NCI-H2196 treated with DMSO at 0.1 percent for 48 hours (cell line): ENCODE data around the gene SUZ12.
"Not testable (repeated sequence)": the region's sequence is repeated elsewhere in the genome, so short reads cannot be mapped to it uniquely, and the experiment has no call there.

Experiments used
- DNase-seq: peaks from one replicate; lab custom pipeline; 2025; ENCODE audit not compliant: unreplicated experiment; lab: John Stamatoyannopoulos, UW

Gene SUZ12

DNA sequence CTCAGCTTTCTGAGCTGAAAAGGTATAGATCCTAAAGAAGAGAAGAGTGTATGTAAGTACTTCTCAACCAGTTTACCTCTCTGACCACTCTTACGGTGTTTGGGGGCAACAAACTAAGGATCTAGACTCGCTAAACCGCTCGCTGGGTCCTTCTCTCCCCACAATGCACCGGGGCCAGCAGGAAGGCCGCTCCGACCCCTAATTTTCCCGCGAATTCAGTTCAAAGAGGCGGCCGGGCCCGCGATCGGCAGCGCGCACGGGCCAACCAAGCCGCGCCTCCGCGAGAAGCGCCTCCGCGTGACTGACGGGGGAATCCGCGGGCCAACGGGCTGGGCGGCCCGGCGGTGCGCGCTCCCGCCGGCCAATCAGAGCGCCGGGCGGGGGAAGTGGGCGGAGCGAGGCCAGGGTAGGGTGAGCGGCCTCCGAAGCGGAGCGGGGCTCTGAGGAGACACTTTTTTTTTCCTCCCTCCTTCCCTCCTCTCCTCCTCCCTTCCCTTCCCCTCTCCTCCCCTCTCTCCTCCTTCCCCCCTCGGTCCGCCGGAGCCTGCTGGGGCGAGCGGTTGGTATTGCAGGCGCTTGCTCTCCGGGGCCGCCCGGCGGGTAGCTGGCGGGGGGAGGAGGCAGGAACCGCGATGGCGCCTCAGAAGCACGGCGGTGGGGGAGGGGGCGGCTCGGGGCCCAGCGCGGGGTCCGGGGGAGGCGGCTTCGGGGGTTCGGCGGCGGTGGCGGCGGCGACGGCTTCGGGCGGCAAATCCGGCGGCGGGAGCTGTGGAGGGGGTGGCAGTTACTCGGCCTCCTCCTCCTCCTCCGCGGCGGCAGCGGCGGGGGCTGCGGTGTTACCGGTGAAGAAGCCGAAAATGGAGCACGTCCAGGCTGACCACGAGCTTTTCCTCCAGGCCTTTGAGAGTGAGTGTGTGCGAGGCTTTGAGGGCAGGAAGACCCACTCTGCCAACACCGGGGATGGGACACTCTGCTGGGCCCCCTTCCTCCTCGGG, at the start of gene SUZ12:
Gene SUZ12, plus strand, starts transcription at position 393 of the 995 bp plus-strand sequence. Its CDS starts 240 bp downstream, at position 633.
- peak; percentile 32 for DNase-seq

GRCh38 chr17:31888124-31888523, 48.7 kb upstream of the SUZ12 start:
- DNase-seq = no peak

DNA sequence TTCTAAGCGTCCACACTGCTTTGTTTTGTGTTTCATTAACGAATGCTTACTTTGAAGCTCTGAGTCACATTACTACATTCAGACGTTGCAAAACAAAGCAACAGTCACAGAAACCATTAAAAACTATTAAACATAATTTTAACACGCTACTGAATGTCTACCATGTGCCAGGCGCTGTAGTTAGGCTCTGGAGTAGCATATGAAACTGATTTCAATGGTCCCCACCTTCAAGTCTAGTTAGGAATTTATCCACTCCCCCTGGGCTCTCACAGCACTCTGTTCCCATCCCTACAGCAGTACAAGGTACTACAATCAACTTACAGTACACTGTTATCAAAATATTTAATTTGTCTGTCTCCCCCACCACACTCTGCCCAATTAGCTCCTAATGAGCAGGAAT, 35.9 kb upstream of the SUZ12 start:
- DNase-seq = no peak

- no peak for DNase-seq
These were observed 34.1 kb upstream of the SUZ12 start for GRCh38 chr17:31902693-31903092.

DNA sequence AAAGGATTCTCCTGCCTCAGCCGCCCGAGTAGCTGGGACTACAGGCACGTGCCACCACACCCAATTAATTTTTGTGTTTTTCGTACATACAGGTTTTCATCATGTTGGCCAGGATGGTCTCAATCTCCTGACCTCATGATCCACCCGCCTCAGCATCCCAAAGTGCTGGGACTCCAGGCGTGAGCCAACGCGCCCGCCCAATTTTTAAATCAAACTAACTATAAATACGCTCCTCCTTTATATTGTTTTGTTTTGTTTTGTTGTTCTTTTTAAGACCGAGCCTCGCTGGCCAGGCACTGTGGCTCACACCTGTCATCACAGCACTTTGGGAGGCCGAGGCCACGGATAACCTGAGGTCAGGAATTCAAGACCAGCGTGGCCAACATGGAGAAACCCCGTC, 33.4 kb upstream of the SUZ12 start:
- no peak for DNase-seq

- no peak for DNase-seq
These were observed 29.4 kb upstream of the SUZ12 start for GRCh38 chr17:31907342-31907962.

GRCh38 chr17:31908386-31908785, 28.4 kb upstream of the SUZ12 start:
- DNase-seq = no peak

- DNase-seq = not testable (repeated sequence)
These were observed 24.1 kb upstream of the SUZ12 start for GRCh38 chr17:31912705-31913104.

- no peak for DNase-seq
These were observed 21.2 kb upstream of the SUZ12 start for GRCh38 chr17:31915456-31916100.

- DNase-seq = no peak
These were observed 20.2 kb upstream of the SUZ12 start for GRCh38 chr17:31916491-31917064.

DNA sequence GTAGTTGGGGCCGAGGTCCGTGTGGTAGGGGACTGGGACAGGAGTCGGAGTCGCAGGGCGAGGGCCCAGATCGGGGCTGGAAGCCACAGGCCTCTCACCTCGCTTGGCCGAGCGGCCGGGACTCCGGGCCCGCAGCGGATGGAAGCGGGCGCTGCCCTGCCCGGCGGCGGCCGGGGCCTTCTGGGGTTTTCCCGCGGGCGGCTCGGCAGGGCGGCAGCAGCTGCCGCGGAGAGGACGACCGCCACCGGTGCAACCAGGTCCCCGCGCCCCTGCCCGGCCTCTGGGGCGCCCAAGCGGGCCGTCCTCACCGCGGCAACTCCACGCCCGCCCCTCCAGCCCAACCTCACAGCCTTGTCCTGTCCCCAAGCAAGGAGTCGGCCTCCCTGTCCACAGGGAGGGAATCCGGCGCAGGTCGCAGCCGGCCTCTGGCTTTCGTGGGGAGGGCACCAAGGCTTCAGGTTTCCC, 19.7 kb upstream of the SUZ12 start:
- no peak for DNase-seq

- DNase-seq = not testable (repeated sequence)
These were observed 19.1 kb upstream of the SUZ12 start for GRCh38 chr17:31917721-31918120.

GRCh38 chr17:31918701-31919128, 18.1 kb upstream of the SUZ12 start:
- DNase-seq = no peak

GRCh38 chr17:31919802-31920525, 16.8 kb upstream of the SUZ12 start:
- no peak for DNase-seq

- DNase-seq = no peak
These were observed 10.6 kb upstream of the SUZ12 start for GRCh38 chr17:31926100-31926729.

DNA sequence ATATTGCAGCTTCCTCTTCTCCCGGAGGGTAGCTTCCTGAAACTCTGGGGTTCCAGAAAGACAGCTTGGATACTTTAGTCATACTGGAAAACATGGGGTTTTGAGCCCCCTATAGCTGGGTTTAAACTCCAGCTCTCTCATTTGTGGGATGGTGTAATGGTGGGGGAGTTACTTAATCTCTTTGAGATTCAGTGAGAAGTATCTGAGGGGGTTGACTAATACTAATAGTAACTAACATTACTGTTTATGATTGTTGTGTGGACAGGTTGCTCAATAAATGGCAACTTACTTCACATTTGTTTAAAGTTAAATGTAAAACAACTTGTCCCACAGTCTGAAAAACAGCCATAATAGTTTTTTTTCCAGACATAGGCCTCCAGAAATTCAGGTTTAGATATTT, 5.1 kb upstream of the SUZ12 start:
- DNase-seq = no peak

DNA sequence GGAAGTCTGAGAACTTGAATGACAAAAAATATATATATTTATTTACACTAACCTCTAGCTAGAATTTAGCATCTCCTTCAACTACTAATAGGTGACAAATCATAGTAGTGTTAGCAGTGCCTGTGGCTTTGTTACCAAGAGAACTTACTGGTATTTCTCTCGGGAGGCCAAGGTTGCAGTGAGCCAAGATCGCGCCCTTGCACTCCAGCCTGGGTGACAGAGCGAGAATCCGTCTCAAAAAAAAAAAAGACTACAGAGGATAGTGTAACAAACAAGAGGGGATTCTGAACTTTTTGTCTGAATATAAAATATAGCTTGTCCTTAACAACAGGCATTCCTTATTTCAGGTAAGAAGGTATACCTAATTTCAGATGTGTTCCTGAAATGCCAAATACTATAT, 1.3 kb upstream of the SUZ12 start:
- no peak for DNase-seq

DNA sequence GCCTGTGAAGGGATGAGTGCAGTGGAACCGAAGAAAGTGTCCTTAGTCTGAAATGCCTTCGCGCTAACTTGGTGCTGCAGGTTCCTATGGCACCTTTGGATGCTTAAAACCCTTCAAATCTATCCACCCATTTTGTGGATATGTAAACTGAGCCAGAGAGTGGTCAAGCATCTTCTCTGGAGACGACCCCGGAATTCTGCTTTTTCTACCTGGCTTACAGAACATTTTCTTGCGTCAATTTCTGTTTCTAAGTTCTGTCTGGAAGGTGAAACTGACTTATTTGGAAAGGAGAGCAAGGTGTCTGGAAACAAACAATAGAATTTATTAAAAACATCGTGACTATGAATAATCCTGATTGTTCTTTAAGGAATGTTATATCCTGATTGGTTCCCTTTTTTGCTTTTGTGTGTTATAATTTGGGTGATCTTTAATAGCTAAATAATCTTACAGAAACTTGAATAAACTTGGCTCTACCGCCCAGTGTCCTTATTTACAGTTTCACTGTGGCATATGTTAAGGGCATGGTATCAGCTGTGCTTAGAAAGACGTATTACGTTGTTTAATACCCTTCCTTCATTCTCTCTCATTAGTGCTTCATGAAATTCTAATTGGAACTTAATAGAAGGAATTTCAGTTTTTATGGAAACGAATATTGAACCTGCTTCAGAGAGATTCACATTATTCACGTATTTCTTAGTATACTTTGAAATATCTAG, 1.3 kb downstream of the SUZ12 start:
- DNase-seq = not testable (repeated sequence)

- not testable (repeated sequence) for DNase-seq
These were observed 5.1 kb downstream of the SUZ12 start for GRCh38 chr17:31941916-31942315.
